IMR-90 (cell line): ENCODE measurements around the gene GPRC6A. TPM values are rescaled to one million over a fixed set of nuclear protein-coding genes. Genes with fewer than 3 reads are reported as not detected.

Experiments used
- ATAC-seq: fragments of 200-7000 bp; cut with Tn5 transposase; 2 replicates; pipeline ENCODE4 v1.9.1; 2020; ENCODE audit warnings: low read depth, mild to moderate bottlenecking, moderate library complexity
- BruUV-seq: library from RNA; stranded (reverse); fragments of 400-500 nt; replicated peaks from 2 replicates; lab custom pipeline; 2021; lab: Mats Ljungman, UMichigan
- CTCF ChIA-PET: fragments of 300-600 bp; formaldehyde crosslinking; extraction: SDS; loops from one replicate; lab custom pipeline; 2021; ENCODE audit warnings: antibody characterized with exemption; lab: Yijun Ruan, JAX
- POLR2A ChIA-PET: fragments of 300-600 bp; sonication (Branson Sonifier 250); formaldehyde crosslinking; loops from one replicate; lab custom pipeline; 2022; ENCODE audit warnings: antibody characterized with exemption; ENCODE audit not compliant: unreplicated experiment; lab: Charles Lee
- DNase-seq: peaks from one replicate; pipeline ENCODE4 v3.0.0; 2013
- H2AFZ ChIP-seq: replicated peaks from 2 replicates; pipeline ENCODE3; 2013; ENCODE audit warnings: low read length, mild to moderate bottlenecking; ENCODE audit not compliant: poor library complexity
- H2AK5ac ChIP-seq: 2 replicates; pipeline ENCODE4 v1.6.1; 2013; ENCODE audit warnings: low read depth, low read length, inconsistent platforms
- H2AK9ac ChIP-seq: replicated peaks from 2 replicates; pipeline ENCODE3; 2013; ENCODE audit warnings: mild to moderate bottlenecking, low read depth, low read length, moderate library complexity; ENCODE audit not compliant: poor library complexity
- H2BK120ac ChIP-seq: 2 replicates; pipeline ENCODE4 v1.6.1; 2013; ENCODE audit warnings: low read depth, low read length, inconsistent platforms
- H2BK15ac ChIP-seq: 3 replicates; pipeline ENCODE4 v1.6.1; 2013; ENCODE audit warnings: low read depth, low read length, inconsistent platforms
- H2BK20ac ChIP-seq: 2 replicates; pipeline ENCODE4 v1.6.1; 2013; ENCODE audit warnings: low read depth, mild to moderate bottlenecking, inconsistent platforms, low read length, moderate library complexity
- H2BK5ac ChIP-seq: 2 replicates; pipeline ENCODE4 v1.6.1; 2013; ENCODE audit warnings: mild to moderate bottlenecking, low read depth, low read length, inconsistent platforms; ENCODE audit not compliant: poor library complexity, severe bottlenecking
- H3K14ac ChIP-seq: replicated peaks from 2 replicates; pipeline ENCODE4 v1.6.1; 2013; ENCODE audit warnings: low read depth, low read length, inconsistent platforms
- H3K18ac ChIP-seq: 2 replicates; pipeline ENCODE4 v1.6.1; 2013; ENCODE audit warnings: low read depth, low read length, control low read depth
- H3K23ac ChIP-seq: 2 replicates; pipeline ENCODE4 v1.6.1; 2013; ENCODE audit warnings: low read depth, low read length, inconsistent platforms
- H3K27ac ChIP-seq: 2 replicates; pipeline ENCODE4 v1.5.1; 2013; ENCODE audit warnings: mild to moderate bottlenecking, control low read depth, low read length; ENCODE audit not compliant: insufficient read depth
- H3K27me3 ChIP-seq: 2 replicates; pipeline ENCODE4 v1.6.1; 2013; ENCODE audit warnings: low read length; ENCODE audit not compliant: control insufficient read depth, insufficient read depth
- H3K36me3 ChIP-seq: 2 replicates; pipeline ENCODE4 v1.6.1; 2013; ENCODE audit warnings: low read length, mixed read lengths; ENCODE audit not compliant: control insufficient read depth, insufficient read depth
- H3K4ac ChIP-seq: 2 replicates; pipeline ENCODE4 v1.6.1; 2013; ENCODE audit warnings: low read depth, low read length, inconsistent platforms
- H3K4me1 ChIP-seq: 2 replicates; pipeline ENCODE4 v1.6.1; 2013; ENCODE audit warnings: low read length, mixed read lengths; ENCODE audit not compliant: control insufficient read depth, insufficient read depth
- H3K4me2 ChIP-seq: 2 replicates; pipeline ENCODE4 v1.6.1; 2013; ENCODE audit warnings: low read depth, mild to moderate bottlenecking, control low read depth, low read length, moderate library complexity
- H3K4me3 ChIP-seq: 2 replicates; pipeline ENCODE4 v1.5.1; 2013; ENCODE audit warnings: low read depth, mild to moderate bottlenecking, control low read depth, low read length, moderate library complexity; ENCODE audit not compliant: insufficient read depth
- H3K56ac ChIP-seq: 2 replicates; pipeline ENCODE4 v1.6.1; 2013; ENCODE audit warnings: low read length, inconsistent platforms; ENCODE audit not compliant: insufficient read depth; ENCODE audit errors: extremely low read depth
- H3K79me1 ChIP-seq, 2 experiments: 2 replicates each; pipeline ENCODE4 v1.6.1; 2013; ENCODE audit warnings: low read length in 2 of 2, inconsistent platforms in 1 of 2, low read depth in 1 of 2
- H3K9ac ChIP-seq: 2 replicates; pipeline ENCODE4 v1.6.1; 2013; ENCODE audit warnings: low read depth, low read length, control low read depth
- H3K9me1 ChIP-seq: 2 replicates; pipeline ENCODE4 v1.6.1; 2013; ENCODE audit warnings: low read length, inconsistent platforms; ENCODE audit not compliant: insufficient read depth
- H3K9me3 ChIP-seq: 2 replicates; pipeline ENCODE4 v1.6.1; 2013; ENCODE audit warnings: low read length; ENCODE audit not compliant: control insufficient read depth, insufficient read depth
- H4K20me1 ChIP-seq: 2 replicates; pipeline ENCODE4 v1.6.1; 2013; ENCODE audit warnings: low read length, inconsistent platforms; ENCODE audit not compliant: insufficient read depth
- H4K5ac ChIP-seq: 2 replicates; pipeline ENCODE4 v1.6.1; 2013; ENCODE audit warnings: mild to moderate bottlenecking, low read depth, low read length, control low read depth
- H4K8ac ChIP-seq, 2 experiments: 2 replicates each; pipeline ENCODE4 v1.6.1; 2013; ENCODE audit warnings: low read depth in 2 of 2, low read length in 2 of 2, control low read depth in 1 of 2, inconsistent platforms in 1 of 2
- H4K91ac ChIP-seq: 2 replicates; pipeline ENCODE4 v1.6.1; 2013; ENCODE audit warnings: low read depth, low read length, inconsistent platforms; ENCODE audit not compliant: insufficient read depth
- BHLHE40 ChIP-seq: fragments of 150-350 bp; IDR thresholded peaks from 2 replicates; pipeline ENCODE4 v1.6.1; 2016; ENCODE audit warnings: mild to moderate bottlenecking, low read depth, low read length
- CEBPB ChIP-seq: IDR thresholded peaks from 2 replicates; pipeline ENCODE4 v1.6.1; 2012; ENCODE audit warnings: low read depth, low read length, improper control_type of control experiment
- CHD1 ChIP-seq: IDR thresholded peaks from 2 replicates; pipeline ENCODE4 v1.6.1; 2012; ENCODE audit warnings: low read depth, low read length, improper control_type of control experiment
- ELK1 ChIP-seq: fragments of 150-350 bp; IDR thresholded peaks from 2 replicates; pipeline ENCODE4 v1.6.1; 2016; ENCODE audit warnings: low read depth, mild to moderate bottlenecking, low read length, moderate library complexity, borderline replicate concordance
- FOS ChIP-seq: fragments of 150-350 bp; IDR thresholded peaks from 2 replicates; pipeline ENCODE4 v1.6.1; 2016; ENCODE audit warnings: low read depth, low read length
- MAZ ChIP-seq: IDR thresholded peaks from 2 replicates; pipeline ENCODE4 v1.6.1; 2012; ENCODE audit warnings: low read depth, mild to moderate bottlenecking, low read length, improper control_type of control experiment, moderate library complexity, borderline replicate concordance
- MXI1 ChIP-seq: IDR thresholded peaks from 2 replicates; pipeline ENCODE4 v1.6.1; 2012; ENCODE audit warnings: low read depth, mild to moderate bottlenecking, low read length, moderate library complexity, borderline replicate concordance
- NFE2L2 ChIP-seq: fragments of 150-350 bp; IDR thresholded peaks from 2 replicates; pipeline ENCODE4 v1.6.1; 2016; ENCODE audit warnings: low read depth, mild to moderate bottlenecking, low read length
- RAD21 ChIP-seq: IDR thresholded peaks from 2 replicates; pipeline ENCODE4 v1.6.1; 2012; ENCODE audit warnings: low read length, improper control_type of control experiment
- RCOR1 ChIP-seq: IDR thresholded peaks from 2 replicates; pipeline ENCODE4 v1.6.1; 2012; ENCODE audit warnings: mild to moderate bottlenecking, low read length, improper control_type of control experiment; ENCODE audit not compliant: insufficient replicate concordance
- RFX5 ChIP-seq: IDR thresholded peaks from 2 replicates; pipeline ENCODE4 v1.8.0; 2012; ENCODE audit warnings: low read depth, mild to moderate bottlenecking, low read length, moderate library complexity
- SMC3 ChIP-seq: fragments of 150-350 bp; IDR thresholded peaks from 2 replicates; pipeline ENCODE4 v1.6.1; 2016; ENCODE audit warnings: low read depth, mild to moderate bottlenecking, antibody characterized with exemption, low read length, moderate library complexity
- WGBS, 2 experiments: methylation state at CpG; one replicate each; pipeline versions ENCODE4 v1.1.5 to v1.1.7; 2013; ENCODE audit warnings: missing lambda C conversion rate in 2 of 2; ENCODE audit not compliant: insufficient read length in 1 of 2; ENCODE audit errors: extremely low coverage in 2 of 2; 5-methylcytosine and 5-hydroxymethylcytosine counted together
- dilution Hi-C: fragments of 300-500 bp; cut with HindIII; formaldehyde crosslinking; loops from one replicate; pipeline ENCODE4 v1.14.3; 2018; ENCODE audit warnings: low sequenced_read_pairs; ENCODE audit not compliant: unreplicated experiment
- in situ Hi-C: fragments of 300-500 bp; cut with MboI; formaldehyde crosslinking; loops from 3 replicates; pipeline ENCODE4 v1.14.3; 2019; ENCODE audit warnings: low sequenced_read_pairs, inconsistent platforms, mixed read lengths
- intact Hi-C: fragments of 100-400 bp; cut with micrococcal nuclease; formaldehyde crosslinking; loops from 2 replicates; pipeline ENCODE4 v1.10.0; 2022
- polyA plus RNA-seq, 3 experiments: library from polyadenylated mRNA; depleted of rRNA; stranded (reverse); fragments of >200 nt; gene quantifications; 2 replicates each; pipeline ENCODE4 v1.2.3, GENCODE V29; 2012; ENCODE audit warnings: low replicate concordance in 1 of 3
- total RNA-seq: library from RNA; depleted of rRNA; stranded (reverse); fragments of >200 nt; gene quantifications from 2 replicates; pipeline ENCODE4 v1.2.3, GENCODE V29; 2012
- TF ChIP-seq, protein P1 (sequence below): conservative IDR thresholded peaks from 2 replicates; pipeline ENCODE4 v1.5.1; 2012; ENCODE audit warnings: mild to moderate bottlenecking, low read depth, low read length, improper control_type of control experiment

Gene GPRC6A
- total and polyA plus RNA-seq, 2 of the 4 experiments (the other 2 are of a cell fraction): not detected

- TF ChIP-seq NFE2L2: no peak
- TF ChIP-seq RAD21: no peak
Measured at GRCh38 chr6:116876635-116877611, 48.0 kb upstream of the GPRC6A start, which contains the start of gene RFX6 (continued).

GRCh38 chr6:116876107-116876506, 47.2 kb upstream of the GPRC6A start:
- no peak overlapping the region for H3K23ac ChIP-seq
- no peaks in the 10 kb centered on the region for H3K4me1 ChIP-seq
- H2AK5ac ChIP-seq: no peak overlapping the region
- ChIA-PET CTCF (no interaction called here), POLR2A (no interaction called here)
- H3K79me1 ChIP-seq: no peaks in the 10 kb centered on the region
- H3K4me3 ChIP-seq: no peak overlapping the region
- peaks cover 21% of the 10 kb centered on the region for H3K27me3 ChIP-seq
- no peaks in the 10 kb centered on the region; the same call in 1 of the 2 replicates for H3K9me3 ChIP-seq
- H2BK120ac ChIP-seq: no peak overlapping the region
- H4K8ac ChIP-seq: no peak overlapping the region
- H3K18ac ChIP-seq: no peak overlapping the region
- intact Hi-C loops: no loop called here
- DNase-seq (no peak), ATAC-seq (no peak)
- no peak overlapping the region for H2BK20ac ChIP-seq
- H3K36me3 ChIP-seq: no peaks in the 10 kb centered on the region
- H3K27ac ChIP-seq: no peak overlapping the region
- H3K9me1 ChIP-seq: no peaks in the 10 kb centered on the region
- H3K4me2 ChIP-seq: no peak overlapping the region
- no peak overlapping the region for H4K5ac ChIP-seq
- H3K56ac ChIP-seq: no peak overlapping the region
- no TSS peak for BruUV-seq
- no peak overlapping the region for H4K91ac ChIP-seq
- no CpG with 5 or more reads among the region's 8 CpGs for WGBS, 2 experiments
- no peak overlapping the region for H2BK15ac ChIP-seq
- no peak overlapping the region for H2AFZ ChIP-seq
- H3K4ac ChIP-seq: no peak overlapping the region
- no peak overlapping the region for H3K9ac ChIP-seq
- dilution Hi-C loops: no loop called here
- H4K20me1 ChIP-seq: no peaks in the 10 kb centered on the region
- H2BK5ac ChIP-seq: no peak overlapping the region
- no peak overlapping the region for H2AK9ac ChIP-seq
- in situ Hi-C loops: no loop called here
- no peak overlapping the region for H3K14ac ChIP-seq
- TF ChIP-seq RFX5: no peak
- no peak for TF ChIP-seq CHD1
- no peak for TF ChIP-seq SMC3
- no peak for TF ChIP-seq CEBPB
- no peak for TF ChIP-seq RCOR1
- TF ChIP-seq MAZ: no peak
- no peak for TF ChIP-seq RAD21
- TF ChIP-seq FOS: no peak
- no peak for TF ChIP-seq ELK1
- TF ChIP-seq MXI1: no peak
- TF ChIP-seq, protein P1, sequence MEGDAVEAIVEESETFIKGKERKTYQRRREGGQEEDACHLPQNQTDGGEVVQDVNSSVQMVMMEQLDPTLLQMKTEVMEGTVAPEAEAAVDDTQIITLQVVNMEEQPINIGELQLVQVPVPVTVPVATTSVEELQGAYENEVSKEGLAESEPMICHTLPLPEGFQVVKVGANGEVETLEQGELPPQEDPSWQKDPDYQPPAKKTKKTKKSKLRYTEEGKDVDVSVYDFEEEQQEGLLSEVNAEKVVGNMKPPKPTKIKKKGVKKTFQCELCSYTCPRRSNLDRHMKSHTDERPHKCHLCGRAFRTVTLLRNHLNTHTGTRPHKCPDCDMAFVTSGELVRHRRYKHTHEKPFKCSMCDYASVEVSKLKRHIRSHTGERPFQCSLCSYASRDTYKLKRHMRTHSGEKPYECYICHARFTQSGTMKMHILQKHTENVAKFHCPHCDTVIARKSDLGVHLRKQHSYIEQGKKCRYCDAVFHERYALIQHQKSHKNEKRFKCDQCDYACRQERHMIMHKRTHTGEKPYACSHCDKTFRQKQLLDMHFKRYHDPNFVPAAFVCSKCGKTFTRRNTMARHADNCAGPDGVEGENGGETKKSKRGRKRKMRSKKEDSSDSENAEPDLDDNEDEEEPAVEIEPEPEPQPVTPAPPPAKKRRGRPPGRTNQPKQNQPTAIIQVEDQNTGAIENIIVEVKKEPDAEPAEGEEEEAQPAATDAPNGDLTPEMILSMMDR: no peak
- TF ChIP-seq BHLHE40: no peak
